OCI-LY7 (cell line): ENCODE data around the gene SEC31A.

Source experiments
- CTCF ChIP-seq: fragments of 200-600 bp; sonication (generic); conservative IDR thresholded peaks from 2 replicates; pipeline ENCODE4 v1.5.1; 2014; ENCODE audit warnings: mild to moderate bottlenecking, antibody characterized with exemption, low read length, moderate library complexity, mixed read lengths
- EZH2phosphoT487 ChIP-seq: fragments of 200-600 bp; sonication (generic); IDR thresholded peaks from 2 replicates; pipeline ENCODE4 v1.6.1; 2018; ENCODE audit warnings: low read depth, borderline replicate concordance, mild to moderate bottlenecking, mixed run types, antibody characterized with exemption, low read length, moderate library complexity, mixed read lengths

GRCh38 chr4:82784681-82785610 lies 106.0 kb downstream of the SEC31A start:
- TF ChIP-seq CTCF = no peak
- TF ChIP-seq EZH2phosphoT487 = no peak
